Stomach (tissue), 4 donors: Measurements from ENCODE around the gene OR14J1.

Source experiments
- POLR2A ChIP-seq, 4 donors: fragments of 450-650 bp; IDR thresholded peaks; one replicate each; pipeline ENCODE4 v1.6.1; 2016; ENCODE audit warnings: antibody characterized with exemption in 4 of 4, control low read depth in 2 of 4, mild to moderate bottlenecking in 1 of 4, moderate library complexity in 1 of 4
- POLR2AphosphoS5 ChIP-seq, 3 donors: sonication (generic); formaldehyde crosslinking; IDR thresholded peaks; one replicate each; pipeline ENCODE4 v1.6.1; 2016; ENCODE audit warnings: antibody characterized with exemption in 3 of 3
- TF ChIP-seq, protein P1 (sequence below), 7 experiments: fragments of 450-650 bp in 4 of 7; fragments of 200-600 bp in 3 of 7; sonication (generic) in 3 of 7; IDR thresholded peaks; one replicate each; pipeline ENCODE4 v1.5.1; 2016 to 2019; ENCODE audit warnings: antibody characterized with exemption in 7 of 7, control low read depth in 2 of 7, mild to moderate bottlenecking in 1 of 7

DNA sequence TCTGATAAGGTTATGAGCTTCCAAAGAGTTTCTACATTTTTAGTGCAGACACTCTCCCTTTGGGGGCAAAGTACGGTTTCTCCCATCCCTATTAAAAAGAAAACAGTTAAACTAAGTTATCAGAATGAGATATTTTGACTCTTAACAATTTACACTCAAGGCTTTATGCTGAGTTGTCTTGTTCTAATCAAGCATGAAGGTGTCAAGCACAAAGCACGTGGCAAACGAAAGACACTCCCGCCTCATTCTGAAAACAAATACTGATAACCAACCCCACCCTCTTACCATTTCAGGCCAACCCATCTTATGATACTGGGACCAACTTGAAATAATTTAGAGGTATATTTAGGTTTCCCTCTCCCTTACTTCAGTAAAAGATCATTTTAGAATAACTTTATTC lies 24.3 kb downstream of the OR14J1 start:
- TF ChIP-seq POLR2A (IDR thresholded peaks at IDR 0.05) (no peak), POLR2AphosphoS5 (IDR thresholded peaks at IDR 0.05) (no peak)
- TF ChIP-seq, protein P1, sequence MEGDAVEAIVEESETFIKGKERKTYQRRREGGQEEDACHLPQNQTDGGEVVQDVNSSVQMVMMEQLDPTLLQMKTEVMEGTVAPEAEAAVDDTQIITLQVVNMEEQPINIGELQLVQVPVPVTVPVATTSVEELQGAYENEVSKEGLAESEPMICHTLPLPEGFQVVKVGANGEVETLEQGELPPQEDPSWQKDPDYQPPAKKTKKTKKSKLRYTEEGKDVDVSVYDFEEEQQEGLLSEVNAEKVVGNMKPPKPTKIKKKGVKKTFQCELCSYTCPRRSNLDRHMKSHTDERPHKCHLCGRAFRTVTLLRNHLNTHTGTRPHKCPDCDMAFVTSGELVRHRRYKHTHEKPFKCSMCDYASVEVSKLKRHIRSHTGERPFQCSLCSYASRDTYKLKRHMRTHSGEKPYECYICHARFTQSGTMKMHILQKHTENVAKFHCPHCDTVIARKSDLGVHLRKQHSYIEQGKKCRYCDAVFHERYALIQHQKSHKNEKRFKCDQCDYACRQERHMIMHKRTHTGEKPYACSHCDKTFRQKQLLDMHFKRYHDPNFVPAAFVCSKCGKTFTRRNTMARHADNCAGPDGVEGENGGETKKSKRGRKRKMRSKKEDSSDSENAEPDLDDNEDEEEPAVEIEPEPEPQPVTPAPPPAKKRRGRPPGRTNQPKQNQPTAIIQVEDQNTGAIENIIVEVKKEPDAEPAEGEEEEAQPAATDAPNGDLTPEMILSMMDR (IDR thresholded peaks at IDR 0.05) = no peak
